GM18861 (cell line): ENCODE results near the gene RSRC1.
"Not testable (repeated sequence)": the region's sequence is repeated elsewhere in the genome, so short reads cannot be mapped to it uniquely, and the experiment has no call there.

ENCODE experiments used
- ATAC-seq: cut with Tn5 transposase; IDR thresholded peaks from one replicate; pipeline ENCODE4 v1.9.1; 2021; ENCODE audit not compliant: unreplicated experiment

The RSRC1 gene, protein sequence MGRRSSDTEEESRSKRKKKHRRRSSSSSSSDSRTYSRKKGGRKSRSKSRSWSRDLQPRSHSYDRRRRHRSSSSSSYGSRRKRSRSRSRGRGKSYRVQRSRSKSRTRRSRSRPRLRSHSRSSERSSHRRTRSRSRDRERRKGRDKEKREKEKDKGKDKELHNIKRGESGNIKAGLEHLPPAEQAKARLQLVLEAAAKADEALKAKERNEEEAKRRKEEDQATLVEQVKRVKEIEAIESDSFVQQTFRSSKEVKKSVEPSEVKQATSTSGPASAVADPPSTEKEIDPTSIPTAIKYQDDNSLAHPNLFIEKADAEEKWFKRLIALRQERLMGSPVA

DNA sequence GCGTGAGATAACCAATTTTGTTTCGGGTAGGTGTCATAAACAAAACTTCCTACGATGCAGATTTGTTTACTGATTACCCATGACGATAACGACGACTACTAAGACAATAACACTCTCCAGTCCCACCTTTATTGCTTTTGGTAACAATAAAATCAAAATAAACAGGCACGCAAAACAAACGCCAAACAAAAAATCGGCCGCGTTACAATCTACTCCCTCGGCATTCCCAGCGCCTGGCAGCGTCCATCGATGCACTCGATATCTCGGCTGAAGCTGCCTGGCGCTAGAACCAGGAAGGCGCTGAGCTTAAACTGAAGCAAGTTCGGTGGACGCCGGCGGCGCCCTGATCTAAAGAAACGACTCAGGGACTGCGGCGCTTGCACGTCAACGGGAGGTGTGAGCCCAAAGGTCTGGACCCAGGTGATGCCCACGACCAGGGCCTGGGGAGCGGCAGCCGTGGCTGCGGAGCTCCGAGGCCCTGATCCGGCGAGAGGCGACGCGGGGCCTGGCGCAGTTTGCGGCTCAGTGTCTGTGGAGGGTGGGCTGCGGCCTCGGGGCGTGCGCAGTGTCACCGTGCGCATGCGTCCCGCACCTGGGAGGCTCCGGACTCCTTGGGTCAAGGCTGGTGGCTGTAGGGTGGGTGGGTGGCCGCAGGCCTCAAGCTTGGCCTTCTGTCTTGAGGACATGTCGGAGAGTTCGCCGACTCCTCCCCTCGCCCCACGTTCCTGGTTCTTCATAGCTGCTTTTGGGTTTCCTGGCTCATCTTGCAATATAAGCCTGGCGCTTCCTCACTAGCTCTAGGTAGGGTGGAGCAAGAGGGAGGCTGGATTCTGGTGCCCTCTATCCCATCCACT, at the start of gene RSRC1:
Gene RSRC1 (plus strand): TSS at position 286 of the 854 bp plus-strand sequence. CDS start 12,016 bp downstream, outside the sequence.
- ATAC-seq = peak; percentile 76

DNA sequence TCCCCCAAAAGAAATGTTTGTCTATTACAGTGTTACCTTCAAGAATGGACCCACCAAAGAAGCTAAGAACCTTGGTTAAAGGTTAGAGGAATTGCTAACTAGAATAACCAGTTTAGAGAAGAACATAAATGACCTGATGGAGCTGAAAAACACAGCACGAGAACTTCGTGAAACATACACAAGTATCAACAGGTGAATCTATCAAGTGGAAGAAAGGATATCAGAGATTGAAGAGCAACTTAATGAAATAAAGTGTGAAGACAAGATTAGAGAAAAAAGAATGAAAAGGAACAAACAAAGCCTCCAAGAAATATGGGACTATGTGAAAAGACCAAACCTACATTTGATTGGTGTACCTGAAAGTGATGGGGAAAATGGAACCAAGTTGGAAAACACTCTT, 44.3 kb upstream of the RSRC1 start:
- ATAC-seq = not testable (repeated sequence)

DNA sequence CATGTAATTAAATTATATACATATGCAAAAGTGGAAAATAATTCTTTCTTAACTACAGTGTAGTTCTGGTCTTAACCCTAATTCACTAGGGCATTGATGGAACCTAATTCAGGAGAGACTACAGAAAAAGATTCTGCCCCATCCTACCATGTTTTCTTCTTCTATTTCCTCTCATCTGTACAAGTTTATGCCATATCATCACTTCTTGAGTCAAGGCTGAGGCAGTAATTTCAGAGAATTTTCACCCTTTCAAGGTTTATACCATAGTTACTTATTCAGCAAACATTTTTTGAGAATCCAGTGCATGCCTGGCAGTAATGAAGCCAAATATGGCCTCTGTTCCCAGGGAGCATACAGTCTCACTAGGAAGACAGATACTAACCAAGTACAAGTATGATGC, 37.1 kb upstream of the RSRC1 start:
- ATAC-seq = no peak

DNA sequence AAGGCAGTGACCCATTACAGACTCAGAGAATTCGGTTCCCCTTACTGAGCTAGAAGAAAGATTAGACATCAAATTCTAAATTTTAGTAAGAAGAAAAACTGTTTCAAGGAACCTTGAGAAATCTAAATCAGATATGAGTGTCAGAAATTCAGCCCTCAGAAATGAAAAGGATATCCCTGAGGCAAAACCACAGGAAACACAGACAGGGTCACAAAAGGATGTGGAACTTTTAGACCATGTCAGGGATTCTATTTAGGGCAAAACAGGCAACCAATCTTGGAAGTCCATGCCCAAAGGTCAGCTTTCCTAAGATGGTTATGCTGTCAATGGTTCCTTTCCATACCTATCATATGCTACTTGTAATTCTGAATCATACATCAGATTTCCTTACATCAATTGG, 35.3 kb upstream of the RSRC1 start:
- ATAC-seq = no peak

DNA sequence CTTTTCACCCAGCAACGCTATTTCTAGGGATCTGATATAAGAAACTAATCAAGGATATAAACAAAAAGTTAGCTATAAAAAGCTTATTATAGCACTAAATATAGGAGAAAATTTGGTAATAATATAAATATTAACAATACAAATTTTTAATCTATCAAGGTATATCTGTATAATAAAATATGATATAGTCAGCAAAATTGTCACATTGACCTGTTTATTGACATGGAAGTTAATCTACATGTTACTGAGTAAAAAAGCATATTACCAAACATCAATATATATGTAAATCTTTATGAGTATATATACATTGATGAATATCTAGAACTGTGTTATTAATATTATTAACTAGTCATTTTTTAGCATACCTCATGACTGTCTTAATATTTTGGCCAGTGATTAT, 30.3 kb upstream of the RSRC1 start:
- no peak for ATAC-seq

DNA sequence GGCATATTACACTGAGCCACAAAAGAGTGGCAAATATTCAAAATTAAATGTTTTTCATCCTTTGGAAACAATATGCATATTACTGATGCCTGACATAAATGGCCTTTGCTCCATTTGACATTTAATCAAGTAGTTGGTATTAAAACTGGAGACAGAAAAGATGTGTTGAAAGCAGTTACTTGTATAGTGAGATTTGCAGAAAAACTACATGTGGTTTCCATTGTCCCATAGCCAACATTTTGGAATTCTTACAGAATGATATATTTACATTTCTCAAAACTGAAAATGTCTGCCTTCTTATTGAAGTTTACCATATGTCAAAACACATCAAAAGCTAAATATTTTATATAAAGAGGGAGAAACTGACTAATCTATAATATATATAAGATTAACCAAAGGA, 25.2 kb upstream of the RSRC1 start:
- ATAC-seq = no peak

DNA sequence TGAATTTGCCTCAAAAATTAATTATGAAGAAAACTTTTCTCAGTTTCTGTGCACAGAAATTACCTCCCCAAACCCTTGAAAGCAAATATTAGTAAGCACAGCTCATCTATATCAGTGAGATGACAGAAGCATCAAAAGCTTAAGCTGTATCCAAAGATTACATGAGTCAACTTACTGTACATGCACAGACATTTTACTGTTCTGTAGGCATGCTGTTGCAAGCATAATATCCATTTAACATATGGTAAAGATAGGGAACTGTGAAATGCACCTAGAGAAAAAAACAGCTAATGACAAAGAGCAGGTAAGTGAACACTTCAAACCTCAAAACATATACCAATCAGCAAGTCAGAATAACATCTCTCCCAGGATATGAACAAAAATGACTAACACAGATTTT, 24.5 kb upstream of the RSRC1 start:
- ATAC-seq = no peak

DNA sequence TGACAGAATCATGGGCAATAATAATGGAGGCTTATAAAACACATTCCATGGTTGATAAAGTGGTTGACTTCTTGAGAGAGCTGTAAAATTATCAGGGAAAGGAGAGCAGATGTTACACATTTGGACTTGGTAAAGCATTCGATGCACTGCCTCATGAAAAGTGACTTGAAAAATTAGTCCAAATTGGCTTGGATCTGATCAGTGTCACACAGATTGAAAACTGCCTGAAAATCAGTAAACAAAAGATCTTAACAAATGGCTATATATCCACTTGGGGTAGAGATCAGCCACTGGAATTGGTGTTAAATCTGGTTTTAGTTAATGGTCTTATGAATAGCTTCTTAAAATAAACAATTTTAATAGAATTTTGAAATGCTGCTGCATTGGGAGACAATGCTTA, 24.0 kb upstream of the RSRC1 start:
- no peak for ATAC-seq

DNA sequence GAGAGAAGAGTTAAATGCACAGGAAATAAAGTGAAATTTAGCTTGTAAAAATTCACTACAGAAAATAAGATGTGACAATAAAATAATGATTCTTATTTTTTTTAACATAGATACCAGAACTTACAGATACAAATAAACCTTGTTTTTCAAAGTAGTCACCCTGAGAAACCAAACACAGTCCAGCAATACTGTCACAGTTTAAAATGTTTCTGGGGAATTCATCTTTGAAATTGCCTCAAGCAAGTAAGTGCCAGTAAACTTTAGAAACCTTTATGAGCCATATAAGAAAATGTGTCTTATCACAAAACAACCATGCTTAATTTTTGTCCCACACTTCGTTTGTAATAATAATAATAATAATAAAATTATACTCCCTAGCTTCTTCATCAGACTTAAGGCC, 23.5 kb upstream of the RSRC1 start:
- ATAC-seq = no peak

DNA sequence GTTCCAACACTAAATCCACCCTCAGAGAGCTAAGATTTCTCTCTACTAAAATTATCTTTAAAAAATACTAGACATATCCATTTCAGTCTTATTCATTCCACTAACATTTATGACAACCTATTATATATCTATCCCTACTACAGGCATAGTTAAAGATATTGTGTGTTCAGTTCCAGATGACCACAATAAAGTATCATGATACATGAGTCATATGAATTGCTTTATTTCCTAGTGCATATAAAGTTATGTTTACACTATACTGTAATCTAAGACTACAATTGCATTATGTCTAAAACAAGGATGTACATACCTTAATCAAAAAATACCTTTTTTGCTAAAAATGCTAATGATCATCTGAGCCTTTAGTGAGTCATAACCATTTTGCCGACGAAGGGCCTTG, 23.1 kb upstream of the RSRC1 start:
- no peak for ATAC-seq

DNA sequence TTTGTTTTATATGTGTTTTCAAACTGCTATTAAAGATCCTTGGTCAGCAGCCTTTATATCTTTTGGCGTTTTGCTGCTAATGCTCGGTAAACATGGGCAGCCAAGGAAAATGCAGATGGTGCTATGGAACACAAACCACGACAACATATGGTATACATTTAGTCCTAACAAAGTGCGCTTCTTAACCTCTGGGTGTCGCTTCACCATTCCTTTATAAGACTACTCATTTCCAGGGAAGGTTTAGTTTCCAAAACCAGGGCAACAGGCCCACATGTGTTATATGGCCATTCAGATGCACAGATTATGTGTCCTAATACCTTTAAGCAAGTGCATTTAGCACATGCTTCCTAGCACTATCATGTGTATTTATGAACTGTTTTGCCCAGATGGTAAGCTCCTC, 18.4 kb upstream of the RSRC1 start:
- ATAC-seq = no peak

DNA sequence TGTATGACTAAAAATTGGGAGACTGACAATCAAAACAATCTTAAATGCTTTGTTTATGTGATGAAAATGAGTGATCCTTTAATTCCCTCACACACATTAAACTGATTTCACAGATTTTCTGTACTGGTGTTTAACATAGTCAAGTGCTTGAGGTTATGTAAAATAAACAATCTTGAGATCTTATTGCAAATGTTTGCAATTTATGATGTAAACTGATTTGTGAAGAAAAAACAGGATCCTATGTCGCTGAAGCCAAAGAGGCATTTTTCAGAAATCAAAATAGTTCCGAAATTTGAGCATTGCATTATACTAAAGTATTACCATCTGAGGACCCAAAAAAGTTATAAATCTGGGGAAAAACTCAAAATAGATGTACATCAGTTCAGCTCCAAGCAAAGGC, 16.4 kb upstream of the RSRC1 start:
- no peak for ATAC-seq

DNA sequence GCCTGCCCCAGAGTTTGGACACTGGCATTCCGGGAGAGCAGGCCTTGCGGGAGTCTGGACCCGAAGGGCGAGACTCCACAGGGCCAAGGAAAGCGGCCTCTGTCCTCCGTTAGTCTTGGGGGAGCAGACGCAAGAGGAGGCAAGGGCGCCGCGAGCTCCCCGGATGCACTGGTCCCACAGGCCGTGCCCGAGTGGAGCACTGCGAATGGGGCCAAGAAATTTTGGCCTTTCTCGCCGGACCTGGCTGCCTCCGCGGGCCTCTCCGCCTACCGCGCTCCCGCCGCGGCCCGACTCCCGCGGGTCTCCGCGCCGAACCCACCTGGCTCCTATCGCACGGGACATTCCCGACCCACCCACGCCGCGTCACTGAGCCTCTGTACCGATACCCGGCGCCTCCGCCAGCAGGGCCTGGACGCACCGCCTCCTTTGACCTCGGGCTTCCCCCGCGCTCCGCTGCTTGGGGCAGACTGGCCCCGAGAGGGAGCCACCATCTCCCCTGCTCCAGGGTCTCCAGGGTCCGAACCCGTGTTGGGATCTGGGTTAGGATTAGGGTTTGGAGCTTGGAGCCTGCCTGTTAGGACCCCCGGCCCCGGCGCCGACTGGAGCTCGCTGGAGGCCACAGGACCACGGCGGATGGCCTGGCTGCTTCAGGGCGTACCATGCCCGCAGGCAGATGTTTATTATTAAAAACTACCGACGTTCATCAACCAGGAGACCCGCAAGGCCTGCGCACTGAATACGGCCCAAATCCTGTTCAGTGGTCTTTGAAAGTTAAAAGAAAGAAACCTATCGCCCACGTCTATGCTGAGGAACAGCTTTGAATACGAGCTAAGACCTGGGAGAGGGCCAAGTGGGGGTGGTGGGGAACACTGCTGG, 15.4 kb upstream of the RSRC1 start:
- no peak for ATAC-seq

DNA sequence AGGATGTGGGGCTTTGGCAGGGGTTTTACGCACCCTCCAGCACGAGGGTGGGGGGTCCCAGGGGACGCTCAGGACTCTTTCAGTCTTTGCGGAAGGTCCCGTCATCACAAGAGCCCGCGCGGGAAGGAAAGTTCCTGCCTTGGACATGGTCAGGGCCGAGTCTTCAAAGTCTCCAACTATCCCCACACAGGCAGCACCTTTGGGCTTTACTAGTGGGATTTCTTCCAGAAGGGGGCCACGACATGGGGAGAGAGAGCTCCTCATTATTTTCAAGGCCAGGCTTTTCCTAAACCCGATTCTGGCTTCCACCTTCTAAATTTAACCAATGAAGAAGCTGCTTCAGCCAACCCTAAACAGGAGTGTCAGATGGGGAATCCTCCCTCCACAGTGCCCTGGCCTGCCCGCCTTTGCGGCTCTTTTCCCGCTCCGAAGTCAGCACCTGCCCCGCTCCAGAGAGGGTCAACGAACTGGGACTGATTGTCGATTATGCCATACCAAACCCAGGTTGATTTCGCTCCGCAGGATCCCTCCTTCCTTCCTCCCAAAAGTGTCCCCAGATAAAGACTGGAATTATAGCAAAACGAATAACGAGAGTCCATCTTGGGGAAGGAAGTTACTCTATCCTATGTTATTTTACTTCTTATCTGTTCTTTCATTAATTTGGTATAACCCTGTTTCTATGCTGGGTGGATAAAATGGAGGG, 14.6 kb upstream of the RSRC1 start:
- no peak for ATAC-seq

DNA sequence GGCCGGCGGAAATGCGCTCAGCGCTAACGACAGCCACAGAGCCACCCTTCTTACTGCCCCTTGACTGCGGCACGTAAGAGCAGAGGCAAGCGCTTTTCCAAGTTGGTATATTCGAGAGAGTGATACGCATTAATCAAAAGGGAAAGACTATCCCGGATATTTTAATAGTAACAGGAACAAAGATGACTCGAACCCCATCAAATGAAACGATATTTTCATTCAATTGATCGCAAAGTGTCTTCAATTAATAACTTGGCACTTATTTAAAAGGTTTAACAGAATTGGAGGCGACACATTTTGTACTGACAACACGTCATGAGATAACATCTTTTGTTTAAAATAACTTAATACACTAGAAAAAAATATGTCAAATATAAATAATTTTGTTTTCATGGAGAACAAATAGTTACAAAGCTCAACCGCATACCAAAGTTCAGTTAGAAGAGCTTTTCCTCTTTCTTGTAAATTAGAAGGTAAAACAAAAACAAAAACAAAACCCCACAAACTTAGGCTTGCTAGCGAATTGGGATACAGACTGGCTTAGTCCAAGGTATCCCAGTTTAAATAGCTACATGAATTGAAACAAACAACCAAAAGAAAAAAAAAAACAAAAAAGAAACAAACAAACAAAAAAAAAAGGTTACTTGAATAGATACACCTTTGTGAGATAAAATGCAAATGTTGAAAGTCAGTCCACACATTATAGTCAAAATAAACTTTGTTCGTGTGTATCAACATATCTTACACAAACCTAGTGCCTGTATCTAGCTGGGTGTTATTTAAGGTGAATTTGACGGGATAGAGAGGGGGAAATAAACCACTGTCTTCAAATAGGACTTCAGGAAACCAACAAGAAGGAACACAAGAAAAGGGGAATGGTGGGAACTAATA, 13.8 kb upstream of the RSRC1 start:
- ATAC-seq = no peak

DNA sequence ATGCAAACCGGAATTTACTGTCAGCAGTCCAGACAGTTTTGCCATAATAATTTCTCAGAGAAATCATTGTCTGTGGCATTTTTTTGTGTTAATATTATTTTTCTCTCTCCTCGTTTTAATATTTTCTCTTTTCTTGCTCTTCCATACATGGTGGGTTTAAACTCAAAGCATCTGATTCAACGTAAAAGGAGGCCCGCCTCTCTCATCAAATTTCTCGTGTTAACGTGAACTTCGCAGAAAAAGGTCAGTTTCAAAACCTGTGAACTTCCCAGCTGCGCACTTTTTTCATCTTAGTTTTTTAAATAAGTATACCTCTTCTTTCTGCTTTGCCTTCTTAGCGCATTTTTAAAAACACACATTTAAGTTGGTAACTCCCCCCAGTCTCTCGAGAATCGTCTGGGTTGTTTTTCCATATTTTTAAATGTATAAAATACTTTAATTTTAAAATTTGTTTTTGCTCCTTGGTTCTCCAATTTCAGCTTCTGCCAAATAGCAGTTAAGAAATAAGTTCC, 12.8 kb upstream of the RSRC1 start:
- ATAC-seq = no peak

DNA sequence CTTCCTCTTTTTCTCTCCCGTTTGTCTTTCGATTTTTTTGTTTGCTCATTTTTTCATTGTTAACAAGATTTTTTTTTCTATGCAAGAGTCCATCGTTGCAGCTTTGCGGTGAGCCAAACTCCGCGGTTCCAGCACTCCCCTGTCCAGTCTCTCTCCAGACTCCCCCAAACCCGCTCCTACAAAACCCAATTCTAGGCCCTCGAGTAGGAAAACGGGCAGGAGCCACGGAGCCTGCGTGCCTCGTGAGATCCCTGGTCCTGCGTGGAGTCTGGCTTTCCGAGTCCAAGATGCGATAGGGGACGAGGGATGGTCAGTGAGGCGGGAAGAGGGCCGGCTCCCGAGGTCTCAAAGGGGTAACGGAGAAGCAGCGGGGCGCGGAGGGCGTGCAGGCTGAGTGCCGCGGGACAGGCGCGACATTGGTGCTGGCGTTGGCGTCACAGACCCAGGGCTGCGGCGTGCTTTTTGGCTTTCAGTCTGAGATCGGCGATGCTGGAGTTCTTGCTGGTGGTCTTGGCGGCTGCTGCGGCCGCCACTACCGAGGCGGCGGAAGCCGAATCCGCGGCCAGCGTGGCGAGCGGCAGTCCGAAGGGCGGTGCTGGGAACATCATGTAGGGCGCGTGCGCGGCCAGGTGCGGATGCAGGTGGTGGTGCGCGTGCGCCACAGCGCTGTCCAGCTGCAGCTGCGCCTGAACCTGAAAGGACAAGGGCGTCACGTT, 12.1 kb upstream of the RSRC1 start:
- ATAC-seq = peak; percentile 94

DNA sequence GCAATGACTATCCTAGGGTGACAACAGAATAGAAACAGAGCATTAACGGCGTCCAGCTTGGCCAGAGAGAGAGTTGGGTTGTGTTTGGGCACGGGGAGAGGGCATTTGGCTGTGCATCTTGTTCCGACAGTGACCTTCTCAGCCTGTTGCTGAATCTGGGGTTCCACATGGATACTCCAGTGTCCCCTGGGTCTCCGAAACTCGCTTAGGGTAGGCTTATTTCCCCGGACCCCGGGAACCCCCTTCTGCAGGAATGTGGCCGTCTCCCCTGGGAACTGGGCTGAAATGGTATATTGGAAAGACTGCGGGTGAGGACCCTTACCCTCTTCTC, 11.6 kb upstream of the RSRC1 start:
- ATAC-seq = no peak

DNA sequence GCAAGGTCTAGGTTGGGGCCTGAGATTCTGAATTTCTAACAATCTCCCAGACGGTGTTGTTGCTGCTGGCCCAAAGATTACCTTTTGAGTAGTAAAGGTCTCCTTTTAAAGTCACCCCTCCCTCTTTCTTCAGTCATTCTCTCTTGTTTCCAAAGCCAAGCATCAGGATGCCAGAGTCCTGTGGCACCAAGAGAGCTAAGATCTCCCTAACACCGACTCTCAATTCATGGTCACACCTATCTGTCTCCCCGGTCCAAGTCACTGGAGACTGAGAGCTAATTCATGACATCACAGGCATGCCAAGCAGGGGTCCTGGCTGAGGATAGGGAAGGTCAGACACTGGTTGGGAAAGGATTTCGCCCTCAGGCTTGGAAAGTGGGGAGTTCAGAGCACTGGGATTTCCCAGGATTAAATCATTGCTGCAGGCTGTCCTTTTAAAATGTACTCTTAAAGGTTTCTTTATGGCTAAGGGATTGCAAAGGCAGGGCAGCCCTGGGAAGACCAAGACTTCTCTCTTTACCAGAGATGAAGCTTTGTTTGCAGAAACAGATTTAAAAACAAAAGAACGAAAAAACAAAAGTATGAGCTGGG, 11.0 kb upstream of the RSRC1 start:
- ATAC-seq = no peak
